SK-N-SH (cell line): Measurements from ENCODE around the gene STRBP.

ENCODE experiments used
- CTCF ChIP-seq: fragments of 200-600 bp; sonication (generic); IDR thresholded peaks from 2 replicates; pipeline ENCODE4 v1.6.1; 2017; ENCODE audit warnings: antibody characterized with exemption, mild to moderate bottlenecking, moderate library complexity
- ELF1 ChIP-seq: IDR thresholded peaks from 2 replicates; pipeline ENCODE4 v1.4.0; 2012
- GABPA ChIP-seq: IDR thresholded peaks from 2 replicates; pipeline ENCODE4 v1.4.0; 2012; ENCODE audit warnings: low read depth, mild to moderate bottlenecking
- MXI1 ChIP-seq: IDR thresholded peaks from 2 replicates; pipeline ENCODE4 v1.6.1; 2012; ENCODE audit warnings: mild to moderate bottlenecking, low read depth, low read length, improper control_type of control experiment
- POLR2AphosphoS5 ChIP-seq: IDR thresholded peaks from 2 replicates; pipeline ENCODE4 v1.6.1; 2012; ENCODE audit warnings: low read depth, low read length
- REST ChIP-seq: IDR thresholded peaks from 2 replicates; pipeline ENCODE4 v1.6.1; 2012; ENCODE audit warnings: mild to moderate bottlenecking, low read depth, low read length, moderate library complexity
- RFX5 ChIP-seq: IDR thresholded peaks from 2 replicates; pipeline ENCODE4 v1.6.1; 2012; ENCODE audit warnings: mild to moderate bottlenecking, improper control_type of control experiment, low read length
- TEAD4 ChIP-seq: IDR thresholded peaks from 2 replicates; pipeline ENCODE4 v1.4.0; 2012; ENCODE audit warnings: mild to moderate bottlenecking, borderline replicate concordance; ENCODE audit not compliant: insufficient read depth

- TF ChIP-seq POLR2AphosphoS5 (no peak), TEAD4 (no peak), REST (no peak), MXI1 (no peak), CTCF (no peak), ELF1 (no peak), RFX5 (no peak), GABPA (no peak)
Measured at GRCh38 chr9:123269281-123269680, 895 bp upstream of the STRBP start.
